HCT116 (cell line): Measurements from ENCODE around the gene NR1H3.

ENCODE experiments used
- SRF ChIP-seq: IDR thresholded peaks from 2 replicates; pipeline ENCODE4 v1.6.1; 2012; ENCODE audit warnings: low read depth
- TF ChIP-seq, protein P1 (sequence below), 3 experiments: fragments of 200-600 bp in 1 of 3; sonication (generic) in 1 of 3; IDR thresholded peaks in 2 of 3; conservative IDR thresholded peaks in 1 of 3; 2 replicates each; pipeline ENCODE4 v1.5.1; 2012 to 2017; ENCODE audit warnings: low read depth in 2 of 3, low read length in 2 of 3, antibody characterized with exemption in 1 of 3, borderline replicate concordance in 1 of 3, control low read depth in 1 of 3, mild to moderate bottlenecking in 1 of 3, mixed read lengths in 1 of 3, mixed run types in 1 of 3, moderate library complexity in 1 of 3; ENCODE audit not compliant: insufficient read depth in 1 of 3

- no peak for TF ChIP-seq SRF
- TF ChIP-seq, protein P1, sequence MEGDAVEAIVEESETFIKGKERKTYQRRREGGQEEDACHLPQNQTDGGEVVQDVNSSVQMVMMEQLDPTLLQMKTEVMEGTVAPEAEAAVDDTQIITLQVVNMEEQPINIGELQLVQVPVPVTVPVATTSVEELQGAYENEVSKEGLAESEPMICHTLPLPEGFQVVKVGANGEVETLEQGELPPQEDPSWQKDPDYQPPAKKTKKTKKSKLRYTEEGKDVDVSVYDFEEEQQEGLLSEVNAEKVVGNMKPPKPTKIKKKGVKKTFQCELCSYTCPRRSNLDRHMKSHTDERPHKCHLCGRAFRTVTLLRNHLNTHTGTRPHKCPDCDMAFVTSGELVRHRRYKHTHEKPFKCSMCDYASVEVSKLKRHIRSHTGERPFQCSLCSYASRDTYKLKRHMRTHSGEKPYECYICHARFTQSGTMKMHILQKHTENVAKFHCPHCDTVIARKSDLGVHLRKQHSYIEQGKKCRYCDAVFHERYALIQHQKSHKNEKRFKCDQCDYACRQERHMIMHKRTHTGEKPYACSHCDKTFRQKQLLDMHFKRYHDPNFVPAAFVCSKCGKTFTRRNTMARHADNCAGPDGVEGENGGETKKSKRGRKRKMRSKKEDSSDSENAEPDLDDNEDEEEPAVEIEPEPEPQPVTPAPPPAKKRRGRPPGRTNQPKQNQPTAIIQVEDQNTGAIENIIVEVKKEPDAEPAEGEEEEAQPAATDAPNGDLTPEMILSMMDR (IDR thresholded peaks at IDR 0.05 in 2 of 3, conservative IDR thresholded peaks at IDR 0.05 in 1 of 3; ENCODE audit: borderline replicate concordance in 1 of 3, insufficient read depth in 1 of 3, low read depth in 2 of 3, low read length in 2 of 3): no peak
These were observed 6.0 kb upstream of the NR1H3 start for GRCh38 chr11:47251751-47252150.
